A673 (cell line): Measurements from ENCODE around the gene UBAP2L.

Experiments used
- CTCF ChIP-seq: fragments of 300-800, 200-600 bp; sonication (generic); conservative IDR thresholded peaks from 2 replicates; pipeline ENCODE4 v1.5.1; 2017; ENCODE audit warnings: low read depth, mild to moderate bottlenecking, antibody characterized with exemption, low read length, moderate library complexity, mixed read lengths
- EZH2 ChIP-seq: fragments of 200-600 bp; sonication (generic); IDR thresholded peaks from 2 replicates; pipeline ENCODE4 v1.6.1; 2017; ENCODE audit warnings: borderline replicate concordance, low read depth, mild to moderate bottlenecking, mixed read lengths, antibody characterized with exemption, low read length; ENCODE audit not compliant: poor library complexity, severe bottlenecking

GRCh38 chr1:154190550-154190949 is 30.2 kb upstream of the UBAP2L start:
- TF ChIP-seq CTCF (no peak), EZH2 (no peak)
